Measurements from ENCODE around the gene RIMBP2. TPM values are rescaled to one million over a fixed set of nuclear protein-coding genes. Genes with fewer than 3 reads are reported as not detected.
"Not testable (repeated sequence)": the region's sequence is repeated elsewhere in the genome, so short reads cannot be mapped to it uniquely, and the experiment has no call there.

RIMBP2 gene
- total RNA-seq, 1 donor from 2014 or later: not detected

DNA sequence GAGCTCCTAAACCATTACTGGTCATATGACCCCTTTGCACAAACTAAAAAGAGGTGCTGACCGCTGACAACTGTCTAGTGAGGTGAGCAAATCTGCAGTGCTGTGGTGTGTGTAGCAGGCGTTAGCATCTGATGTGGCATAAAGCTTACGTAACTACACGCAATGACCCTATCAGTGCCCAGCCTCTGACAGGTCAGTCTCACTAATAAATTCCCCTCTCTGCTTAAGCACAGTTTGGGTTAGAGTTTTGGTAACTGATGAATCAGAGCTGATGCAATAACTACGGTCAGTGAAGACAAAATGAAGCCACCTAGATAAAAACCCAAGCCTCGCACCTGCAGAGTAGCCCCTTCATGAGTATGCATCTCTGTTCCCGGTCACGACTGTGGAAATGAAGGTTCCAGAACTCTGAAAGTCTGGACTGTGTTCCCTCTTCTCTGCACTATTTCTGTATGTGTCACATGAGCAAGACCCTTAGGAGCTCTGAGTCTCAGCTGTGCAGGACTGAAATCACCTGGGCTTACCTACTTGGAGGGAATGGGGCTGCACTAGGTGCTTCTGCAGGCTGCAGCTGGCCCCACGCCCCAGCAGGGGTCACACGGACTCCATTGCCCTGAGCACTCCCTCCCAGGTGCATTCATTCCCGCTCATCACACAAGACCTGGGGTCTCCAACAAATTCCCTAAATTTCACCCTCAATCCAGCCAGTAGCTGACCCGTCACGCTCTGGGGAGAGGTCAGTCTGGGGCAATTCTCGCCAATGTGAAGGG lies 54.4 kb downstream of the RIMBP2 start:
- DNase-seq (ENCODE audit: extremely low read depth, low read depth, low spot score): no peak

DNA sequence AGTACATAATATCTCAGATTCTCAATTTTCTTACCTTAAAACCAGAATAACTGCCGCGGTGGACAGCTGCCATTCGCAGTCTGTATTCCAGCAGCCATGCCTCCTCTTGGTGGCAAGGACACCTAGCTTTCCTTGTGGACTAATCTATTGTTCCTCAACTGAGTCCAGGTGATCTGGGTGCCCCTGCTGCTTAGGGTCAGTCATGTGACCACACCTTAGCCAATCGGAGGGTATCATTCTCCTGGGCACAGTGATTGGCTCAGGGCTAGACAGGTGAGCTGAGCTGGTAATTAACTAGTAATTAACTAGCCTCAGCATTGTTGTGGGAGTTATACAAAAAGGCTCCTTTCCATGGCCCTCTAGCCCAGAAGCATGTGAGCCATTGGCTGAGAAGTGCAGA lies 55.0 kb downstream of the RIMBP2 start:
- DNase-seq (ENCODE audit: extremely low read depth, low read depth, low spot score): no peak

DNA sequence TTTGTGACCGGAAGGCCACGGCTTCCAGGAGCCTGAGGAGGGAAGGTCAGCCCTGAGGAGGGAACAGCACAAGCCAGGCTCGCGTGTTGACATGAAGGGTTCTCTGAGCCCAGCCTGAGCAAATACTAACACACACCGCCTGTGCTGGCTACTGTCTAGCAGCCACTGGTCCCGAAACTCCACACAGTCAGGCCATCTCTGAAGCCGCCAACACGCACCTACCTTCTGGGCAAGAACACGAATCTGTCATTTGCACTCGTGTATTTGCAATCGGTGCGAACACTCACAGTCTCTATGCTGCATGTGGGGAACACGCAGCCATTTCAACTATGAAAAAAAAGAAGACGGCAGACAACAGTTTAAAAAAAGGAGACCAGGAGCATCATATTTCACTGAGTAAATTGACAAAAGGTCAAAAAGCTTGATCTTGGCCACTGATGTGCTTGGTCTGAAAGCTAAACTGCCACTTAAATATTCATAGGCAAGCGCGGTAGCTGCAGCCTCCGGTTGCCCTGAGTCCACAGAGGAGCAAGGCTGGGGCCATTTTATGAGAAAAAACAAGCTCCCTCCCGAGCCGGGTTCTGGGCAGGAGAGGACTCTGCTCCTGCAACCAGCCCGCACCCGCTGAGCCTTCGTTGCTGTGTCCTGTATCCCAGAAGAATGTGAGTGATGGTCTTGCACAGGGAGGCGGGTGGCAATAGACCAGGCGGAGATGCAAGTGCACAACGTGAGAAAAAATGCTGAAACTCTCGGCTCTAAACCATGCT lies 57.8 kb downstream of the RIMBP2 start:
- no peak for DNase-seq (ENCODE audit: extremely low read depth, low read depth, low spot score)

DNA sequence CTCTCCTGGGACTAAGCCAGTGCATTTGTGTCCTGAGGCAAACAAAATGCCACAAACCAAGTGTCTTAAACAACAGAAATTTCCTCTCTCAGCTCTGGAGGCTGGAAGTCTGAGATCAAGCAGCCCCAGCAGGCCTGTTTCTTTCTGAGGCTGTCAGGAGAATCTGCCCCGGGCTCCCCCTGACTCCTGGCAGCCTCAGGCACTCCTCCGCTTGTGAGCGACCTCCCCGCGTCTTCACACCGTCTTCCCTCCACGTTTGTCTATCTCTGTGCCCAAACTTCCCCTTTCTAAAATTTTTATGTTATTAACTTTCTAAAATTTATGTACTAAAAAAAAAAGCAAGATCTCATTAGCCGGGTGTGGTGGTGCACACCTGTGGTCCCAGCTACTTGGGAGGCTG lies 59.7 kb downstream of the RIMBP2 start:
- no peak for DNase-seq (ENCODE audit: extremely low read depth, low read depth, low spot score)

DNA sequence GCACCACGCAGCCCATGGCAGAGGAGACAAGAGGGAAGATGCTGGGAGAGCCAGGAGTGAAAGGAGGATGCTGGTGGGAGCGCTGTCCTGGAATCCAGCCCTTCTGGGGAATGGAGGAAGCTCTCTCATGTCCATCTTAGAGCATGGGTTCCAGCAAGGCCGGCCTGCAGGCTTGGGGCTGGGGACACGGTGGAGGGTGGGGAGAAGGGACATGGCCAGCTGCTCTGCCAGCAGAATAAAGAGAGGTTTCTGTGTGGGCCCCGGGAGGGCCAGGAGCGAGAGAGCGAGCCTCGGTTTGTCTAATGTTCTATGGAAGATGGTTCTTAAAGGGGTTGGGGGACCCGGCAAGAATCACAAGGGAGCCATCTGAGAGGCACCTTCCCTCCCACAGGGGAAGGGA lies 60.2 kb downstream of the RIMBP2 start:
- no peak for DNase-seq (ENCODE audit: extremely low read depth, low read depth, low spot score)

DNA sequence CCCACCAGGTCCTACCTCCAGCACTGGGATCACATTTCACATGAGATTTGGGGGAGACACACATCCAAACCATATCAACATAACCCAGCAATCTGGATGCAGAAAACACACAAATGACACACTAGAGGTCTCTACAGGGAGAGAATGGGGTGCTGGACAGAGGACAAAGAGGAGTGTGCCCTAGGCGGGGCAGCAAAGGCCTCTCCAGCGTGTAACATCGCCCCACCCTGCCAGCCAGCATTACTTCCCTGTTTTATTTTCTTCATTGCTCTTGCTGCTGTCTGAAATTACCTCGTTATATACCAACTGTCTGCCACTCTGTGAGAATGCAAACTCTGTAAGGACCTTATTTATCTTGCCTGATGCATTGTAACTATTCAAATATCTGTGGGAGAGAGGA lies 61.1 kb downstream of the RIMBP2 start:
- no peak for DNase-seq (ENCODE audit: extremely low read depth, low read depth, low spot score)

DNA sequence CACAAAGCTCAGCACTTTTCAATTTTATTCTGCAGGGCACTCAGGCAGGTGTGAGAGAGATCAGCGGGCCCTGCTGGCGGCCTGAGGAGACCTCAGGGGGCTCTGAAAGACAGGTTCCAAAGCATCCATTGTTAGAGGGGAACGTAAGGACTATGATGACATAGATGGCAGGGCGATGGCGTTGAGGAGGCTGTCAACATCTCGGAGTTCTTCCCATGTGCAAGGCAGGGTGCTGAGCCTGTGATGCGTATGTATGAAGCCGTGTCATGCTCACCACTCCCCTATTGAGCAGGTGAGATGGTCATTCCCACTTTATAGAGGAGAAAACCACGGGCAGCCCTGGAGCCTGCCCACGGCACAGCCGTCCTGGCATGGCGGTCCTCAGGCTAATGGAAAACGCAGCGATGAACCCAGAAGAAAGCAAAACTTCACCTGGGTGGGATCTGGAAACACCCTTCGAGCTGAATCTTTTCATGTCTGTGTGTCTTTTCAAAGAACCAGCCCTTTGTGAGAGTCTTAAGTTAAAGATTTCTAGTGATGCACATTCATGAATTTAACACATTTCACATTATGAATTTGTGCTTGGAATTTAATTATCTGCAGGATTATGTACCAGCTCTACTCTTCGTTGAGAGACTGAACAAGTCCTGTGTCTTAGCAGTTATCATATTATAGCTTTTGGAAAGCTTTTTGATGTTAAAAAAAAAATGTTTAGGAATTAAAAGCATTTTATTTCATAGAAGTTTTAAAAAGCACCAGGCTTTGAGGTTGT lies 64.7 kb downstream of the RIMBP2 start:
- DNase-seq (ENCODE audit: extremely low read depth, low read depth, low spot score): no peak

DNA sequence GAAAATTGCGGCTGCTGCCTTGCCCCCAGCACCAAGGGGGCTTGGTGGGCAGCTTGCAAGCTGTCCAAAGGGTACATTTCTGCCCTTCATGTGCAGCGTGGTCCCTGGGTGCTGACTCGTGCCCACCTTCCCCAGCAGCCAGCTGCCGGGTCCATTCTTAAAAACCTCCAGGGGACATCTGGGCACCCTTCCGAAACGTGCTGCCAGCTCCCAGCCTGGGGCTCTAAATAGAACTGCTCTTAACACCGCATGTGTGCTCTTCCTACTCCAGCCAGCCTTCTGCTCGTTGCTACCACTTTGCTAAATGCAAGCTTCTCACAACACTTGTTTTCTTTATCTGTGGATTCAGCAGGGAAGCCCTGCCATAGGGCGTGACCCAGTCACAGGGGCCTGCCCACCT lies 66.0 kb downstream of the RIMBP2 start:
- DNase-seq (ENCODE audit: extremely low read depth, low read depth, low spot score): no peak

DNA sequence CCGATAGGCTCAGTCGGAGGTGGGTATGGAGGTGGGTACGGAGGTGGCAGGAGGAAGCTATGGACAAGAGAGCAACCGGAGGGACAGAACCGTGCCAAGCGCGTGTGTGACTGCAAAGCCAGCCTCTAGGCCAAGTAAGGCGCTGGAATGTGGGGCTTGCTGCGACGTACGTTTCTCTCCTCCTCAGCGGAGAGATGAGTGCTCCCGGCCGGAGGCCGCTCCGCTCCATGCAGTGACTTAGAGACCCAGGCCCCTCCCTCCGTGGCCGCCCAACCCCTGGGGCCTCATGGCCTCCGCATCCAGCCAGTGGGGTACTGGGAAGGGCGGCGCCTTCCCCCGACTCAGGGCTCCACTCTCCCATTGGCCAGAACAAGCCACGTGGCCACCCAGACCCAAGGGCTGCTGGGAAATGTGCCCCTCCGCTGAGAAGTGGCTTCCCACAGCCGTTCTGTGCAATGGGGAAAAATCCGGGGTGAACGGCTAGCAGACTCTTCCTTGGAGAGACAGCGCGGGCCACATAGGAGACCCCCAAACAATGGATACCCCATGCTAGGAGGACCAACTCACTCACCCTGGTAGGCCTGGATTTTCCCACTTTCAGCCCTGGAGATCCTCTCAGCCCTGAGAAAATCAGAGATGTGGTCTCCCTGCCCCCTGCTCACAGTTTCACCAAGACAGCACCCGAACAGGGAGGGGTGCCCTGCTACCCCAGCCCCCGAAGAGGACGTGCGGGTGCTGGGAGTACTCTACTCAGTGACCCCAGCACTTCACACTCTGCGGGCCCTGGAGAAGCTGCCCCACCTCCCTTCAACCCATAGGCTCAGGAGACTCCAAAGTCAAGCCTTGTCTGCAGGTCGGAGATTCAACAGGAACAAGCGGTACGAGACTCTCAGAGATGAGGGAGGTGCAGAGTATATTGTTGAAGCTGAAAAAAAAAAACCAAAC lies 66.7 kb downstream of the RIMBP2 start:
- DNase-seq (ENCODE audit: extremely low read depth, low read depth, low spot score): no peak

DNA sequence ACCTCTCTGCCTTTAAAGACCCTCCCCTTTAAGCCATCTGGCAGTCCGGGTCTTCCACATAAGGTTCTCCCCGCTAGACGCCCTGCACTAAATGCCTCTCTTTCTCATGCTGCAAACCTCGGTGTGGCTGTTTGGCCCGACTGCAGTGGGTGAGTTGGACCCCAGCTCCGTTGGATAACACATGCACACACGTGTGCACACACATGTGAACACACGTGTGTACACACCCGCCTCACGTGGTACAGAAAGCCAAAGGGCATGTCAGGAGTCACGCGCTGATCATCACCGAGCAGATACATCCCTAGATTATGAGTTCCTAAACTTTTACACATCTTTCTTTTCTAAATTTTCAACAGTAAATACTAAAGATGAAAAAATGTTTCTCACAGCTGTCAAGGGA lies 68.3 kb downstream of the RIMBP2 start:
- no peak for DNase-seq (ENCODE audit: extremely low read depth, low read depth, low spot score)

DNA sequence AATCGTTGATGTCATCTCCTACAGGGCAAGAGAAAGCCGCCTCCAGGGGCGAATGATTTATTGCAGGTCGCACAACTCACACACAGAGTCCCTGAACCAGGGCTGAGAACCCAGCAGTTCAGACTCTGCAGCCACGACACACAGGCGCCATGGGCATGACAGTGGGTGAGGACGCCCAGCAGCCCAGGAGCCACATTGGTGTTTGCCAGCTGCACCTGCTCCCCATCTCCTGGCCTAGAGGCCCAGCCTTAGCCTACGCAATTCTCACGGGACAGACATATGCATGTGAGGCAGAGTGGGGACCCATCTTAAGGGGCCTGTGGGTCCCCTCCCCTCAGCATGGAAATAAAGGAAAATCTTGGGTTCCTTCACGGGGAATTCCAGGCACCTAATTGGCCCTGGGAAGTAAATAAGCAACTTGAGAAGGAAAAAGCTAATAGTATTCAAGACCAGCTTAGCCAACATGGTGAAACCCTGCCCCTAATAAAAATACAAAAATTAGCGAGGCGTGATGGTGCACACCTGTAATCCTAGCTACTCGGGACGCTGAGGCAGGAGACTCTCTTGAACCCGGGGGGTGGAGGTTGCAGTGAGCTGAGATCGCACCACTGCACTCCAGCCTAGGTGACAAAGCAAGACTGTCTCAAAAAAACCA lies 69.3 kb downstream of the RIMBP2 start:
- no peak for DNase-seq (ENCODE audit: extremely low read depth, low read depth, low spot score)

DNA sequence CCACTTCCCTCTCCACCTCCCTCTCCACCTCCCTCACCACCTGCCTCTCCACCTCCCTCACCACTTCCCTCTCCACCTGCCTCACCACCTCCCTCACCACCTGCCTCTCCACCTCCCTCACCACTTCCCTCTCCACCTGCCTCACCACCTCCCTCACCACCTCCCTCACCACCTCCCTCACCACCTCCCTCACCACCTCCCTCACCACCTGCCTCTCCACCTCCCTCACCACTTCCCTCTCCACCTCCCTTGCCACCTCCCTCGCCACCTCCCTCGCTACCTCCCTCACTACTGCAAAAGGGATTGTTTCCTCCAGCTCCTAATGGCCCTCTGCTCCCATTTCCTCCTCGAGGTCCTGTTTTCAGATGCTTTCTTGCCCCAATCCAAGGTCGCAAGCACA lies 69.9 kb downstream of the RIMBP2 start:
- not testable (repeated sequence) for DNase-seq (ENCODE audit: extremely low read depth, low read depth, low spot score)

DNA sequence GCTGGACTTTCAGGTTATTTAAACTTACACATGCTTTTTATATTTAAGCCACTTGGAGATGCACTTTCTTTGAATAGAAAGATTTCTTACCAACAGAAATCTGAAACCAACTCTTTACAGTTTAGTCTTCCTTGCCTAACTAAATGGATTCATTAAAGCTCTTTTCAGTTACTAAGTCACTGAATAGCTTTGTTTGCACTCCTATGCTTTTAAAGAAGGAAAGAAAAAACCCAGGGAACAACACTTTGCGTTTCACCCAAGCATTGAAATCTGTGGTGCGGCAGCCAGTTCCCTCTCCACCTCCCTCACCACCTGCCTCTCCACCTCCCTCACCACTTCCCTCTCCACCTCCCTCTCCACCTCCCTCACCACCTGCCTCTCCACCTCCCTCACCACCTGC lies 70.3 kb downstream of the RIMBP2 start:
- DNase-seq (ENCODE audit: extremely low read depth, low read depth, low spot score): no peak

DNA sequence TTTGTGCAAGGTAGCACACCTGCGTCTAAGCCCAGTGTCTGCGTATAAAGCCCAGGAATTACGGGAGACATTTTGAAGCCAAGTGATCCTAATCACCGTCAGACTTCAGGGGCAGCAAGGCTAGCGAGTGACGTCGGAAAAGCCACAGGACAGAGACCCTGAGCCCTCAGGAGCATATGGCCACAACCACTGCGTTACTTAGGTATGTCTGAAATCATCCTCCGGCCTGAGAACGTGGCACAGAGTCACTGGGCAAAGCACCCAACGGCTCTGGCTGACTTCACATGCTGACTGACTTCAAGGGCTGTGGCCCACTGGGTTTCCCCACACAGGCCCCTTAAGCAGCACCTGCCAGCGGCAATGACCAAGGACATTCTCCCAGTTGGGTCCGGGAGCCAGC lies 71.5 kb downstream of the RIMBP2 start:
- DNase-seq (ENCODE audit: extremely low read depth, low read depth, low spot score): no peak

DNA sequence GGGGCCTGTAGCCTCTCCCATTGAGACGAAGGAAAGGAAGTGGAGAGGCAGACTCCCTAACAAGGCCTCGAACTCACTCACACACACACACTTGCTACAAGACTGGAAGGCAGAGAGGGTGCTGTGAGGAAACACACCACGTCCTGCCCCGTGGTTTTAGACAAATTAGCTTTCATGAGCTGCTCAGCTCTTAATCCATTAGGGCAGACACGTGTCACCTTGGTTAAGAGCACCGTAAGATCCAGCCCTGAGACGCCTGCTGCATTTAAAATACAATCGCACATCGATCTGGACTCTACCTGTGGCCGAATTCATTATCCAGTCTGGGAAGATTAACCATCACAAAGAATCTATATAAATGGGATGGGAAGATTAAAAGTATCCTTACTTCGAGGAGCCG lies 72.0 kb downstream of the RIMBP2 start:
- DNase-seq (ENCODE audit: extremely low read depth, low read depth, low spot score): no peak

DNA sequence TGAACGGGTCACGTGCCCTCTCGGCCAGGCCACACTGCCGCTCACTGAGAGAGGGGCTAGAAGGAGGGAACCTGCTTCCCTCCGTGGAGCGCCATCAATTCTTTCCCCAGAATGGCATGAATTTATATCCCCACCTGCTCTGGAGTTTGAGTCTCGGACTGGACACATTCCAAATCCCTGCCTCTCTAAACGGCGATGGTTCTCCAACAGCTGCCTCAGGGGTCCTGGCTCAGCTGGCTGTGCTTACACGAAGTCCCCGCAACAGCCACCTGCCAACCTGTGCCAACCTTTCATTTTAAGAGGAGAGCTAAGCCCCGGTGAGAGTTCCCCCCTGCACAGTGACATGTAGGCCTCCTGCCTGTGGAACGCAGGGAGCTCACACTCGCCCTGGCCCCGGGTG lies 73.2 kb downstream of the RIMBP2 start:
- no peak for DNase-seq (ENCODE audit: extremely low read depth, low read depth, low spot score)

DNA sequence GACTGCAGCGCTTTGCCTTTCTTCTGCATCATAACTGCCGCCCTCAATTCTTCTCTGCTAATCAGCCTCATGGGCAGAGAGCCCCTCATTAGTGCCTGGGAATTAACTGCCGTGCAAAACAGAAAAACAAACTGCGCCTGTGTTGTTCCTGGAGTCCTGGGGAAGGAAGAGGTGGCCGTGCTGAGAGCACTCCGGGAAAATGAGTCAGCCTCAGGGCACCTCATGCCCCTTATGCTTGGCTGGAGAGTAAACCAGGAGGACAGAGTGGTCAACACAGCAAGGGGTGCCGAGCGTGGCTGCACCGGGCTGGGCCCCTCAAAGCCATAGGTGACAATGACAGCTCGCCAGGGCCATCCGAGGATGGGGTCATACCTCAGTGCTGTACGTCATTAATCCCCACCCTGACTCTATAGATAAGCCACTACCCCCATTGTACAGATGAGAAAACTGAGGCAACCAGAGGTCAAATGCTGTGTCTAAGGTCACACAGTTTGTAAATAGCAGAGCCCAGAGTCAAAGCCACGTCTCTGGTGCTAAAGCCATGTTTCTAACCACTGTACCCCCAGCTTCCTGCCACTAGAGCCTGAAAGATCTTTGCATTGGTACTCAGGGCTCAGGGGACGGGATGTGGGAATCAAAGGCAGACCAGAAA lies 74.4 kb downstream of the RIMBP2 start:
- DNase-seq (ENCODE audit: extremely low read depth, low read depth, low spot score): no peak

DNA sequence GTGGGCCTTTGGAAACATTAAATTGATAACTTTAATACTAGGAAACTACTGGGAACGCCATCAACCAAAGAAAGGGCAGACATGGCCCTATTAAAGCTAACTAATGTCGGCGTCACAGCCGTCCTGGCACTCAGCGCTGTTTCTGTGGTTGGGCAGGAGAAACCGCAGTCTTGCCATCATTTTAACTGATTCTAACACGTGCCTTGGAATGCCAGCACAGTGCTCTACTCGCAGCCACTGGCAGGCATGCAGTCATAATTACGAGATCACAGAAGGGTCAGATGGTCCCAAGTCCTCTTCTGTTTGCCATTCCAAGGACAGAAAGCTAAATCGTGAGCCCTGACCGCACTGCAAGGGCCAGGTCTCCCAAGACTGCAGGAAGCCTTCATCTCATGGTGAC lies 75.2 kb downstream of the RIMBP2 start:
- no peak for DNase-seq (ENCODE audit: extremely low read depth, low read depth, low spot score)

DNA sequence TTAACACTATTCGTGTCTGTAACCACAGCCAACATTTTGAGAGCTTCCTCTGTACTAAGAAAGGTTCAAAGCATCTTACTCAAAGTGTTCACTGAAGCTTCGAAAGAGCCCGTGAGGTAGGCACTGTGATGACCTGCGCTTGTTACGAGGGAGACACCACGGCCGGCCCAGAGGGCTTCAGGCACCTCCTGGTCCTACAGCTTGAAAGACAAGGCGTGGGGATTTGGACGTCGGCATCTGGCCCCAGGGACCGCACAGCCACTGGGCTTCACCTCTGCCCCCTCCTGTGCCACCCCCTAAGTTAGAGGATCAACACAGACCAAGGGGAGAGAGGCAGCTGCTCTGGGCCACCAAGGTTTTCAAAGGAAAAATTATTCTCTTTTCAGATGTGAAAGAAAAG lies 75.6 kb downstream of the RIMBP2 start:
- no peak for DNase-seq (ENCODE audit: extremely low read depth, low read depth, low spot score)

All from glomerular endothelial cell (primary cell).